ENCODE measurements around the gene ALOX15B. TPM values are rescaled to one million over a fixed set of nuclear protein-coding genes. Genes with fewer than 3 reads are reported as not detected.

The ALOX15B gene
- total RNA-seq, 1 experiment from 2014 or later, result not detected

- H3K27me3 Mint-ChIP-seq (ENCODE audit: unreplicated experiment), result peaks cover 36% of the 10 kb centered on the region
- BruUV-seq (replicated peaks), result no TSS peak
- no peak overlapping the region for H3K27ac Mint-ChIP-seq (ENCODE audit: unreplicated experiment)
- CTCF ChIA-PET, result no interaction called here
- peaks cover 11% of the 10 kb centered on the region for H3K36me3 Mint-ChIP-seq (ENCODE audit: insufficient read depth, unreplicated experiment)
- no peak for TF ChIP-seq CTCF (IDR thresholded peaks at IDR 0.05; ENCODE audit: unreplicated experiment)
- DNase-seq, result no peak
- H3K4me1 Mint-ChIP-seq (ENCODE audit: low read depth, unreplicated experiment), result no peaks in the 10 kb centered on the region
- H3K9me3 Mint-ChIP-seq (ENCODE audit: low read depth, unreplicated experiment), result no peaks in the 10 kb centered on the region
- intact Hi-C loops (cut with micrococcal nuclease; ENCODE audit: unreplicated experiment), result no loop called here
- H3K4me3 Mint-ChIP-seq (ENCODE audit: low read depth, unreplicated experiment), result no peak overlapping the region
These were observed 25.7 kb upstream of the ALOX15B start for GRCh38 chr17:8012996-8013640.

- Mint-ChIP-seq H3K4me3 (ENCODE audit: low read depth, unreplicated experiment) (no peak overlapping the region), H3K4me1 (ENCODE audit: low read depth, unreplicated experiment) (no peaks in the 10 kb centered on the region), H3K27ac (ENCODE audit: unreplicated experiment) (no peak overlapping the region), H3K9me3 (ENCODE audit: low read depth, unreplicated experiment) (no peaks in the 10 kb centered on the region), H3K36me3 (ENCODE audit: insufficient read depth, unreplicated experiment) (peaks cover 11% of the 10 kb centered on the region), H3K27me3 (ENCODE audit: unreplicated experiment) (peaks cover 29% of the 10 kb centered on the region)
- CTCF ChIA-PET, result no interaction called here
- intact Hi-C loops (cut with micrococcal nuclease; ENCODE audit: unreplicated experiment), result no loop called here
- DNase-seq, result no peak
- BruUV-seq (replicated peaks), result no TSS peak
- no peak for TF ChIP-seq CTCF (IDR thresholded peaks at IDR 0.05; ENCODE audit: unreplicated experiment)
These were observed 24.9 kb upstream of the ALOX15B start for GRCh38 chr17:8013731-8014557.

DNA sequence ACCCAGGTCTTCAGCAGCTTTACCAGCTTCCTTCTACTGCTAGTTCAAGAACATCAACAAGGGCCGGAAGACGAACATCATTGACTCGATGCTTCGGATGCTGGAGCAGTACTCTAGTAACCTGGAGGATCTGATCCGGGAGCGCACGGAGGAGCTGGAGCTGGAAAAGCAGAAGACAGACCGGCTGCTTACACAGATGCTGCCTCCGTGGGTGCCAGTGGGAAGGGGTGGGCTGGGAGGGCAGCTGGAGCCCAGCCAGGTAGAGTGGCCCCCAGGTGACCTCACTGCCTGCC lies 24.4 kb upstream of the ALOX15B start:
- no peak for DNase-seq
- H3K27ac Mint-ChIP-seq (ENCODE audit: unreplicated experiment), result no peak overlapping the region
- H3K36me3 Mint-ChIP-seq (ENCODE audit: insufficient read depth, unreplicated experiment), result peaks cover 11% of the 10 kb centered on the region
- TF ChIP-seq CTCF (IDR thresholded peaks at IDR 0.05; ENCODE audit: unreplicated experiment), result no peak
- no peaks in the 10 kb centered on the region for H3K9me3 Mint-ChIP-seq (ENCODE audit: low read depth, unreplicated experiment)
- peaks cover 4% of the 10 kb centered on the region for H3K4me1 Mint-ChIP-seq (ENCODE audit: low read depth, unreplicated experiment)
- intact Hi-C loops (cut with micrococcal nuclease; ENCODE audit: unreplicated experiment), result no loop called here
- H3K27me3 Mint-ChIP-seq (ENCODE audit: unreplicated experiment), result peaks cover 29% of the 10 kb centered on the region
- no peak overlapping the region for H3K4me3 Mint-ChIP-seq (ENCODE audit: low read depth, unreplicated experiment)
- BruUV-seq (replicated peaks), result no TSS peak
- CTCF ChIA-PET, result no interaction called here

GRCh38 chr17:8015236-8015956 lies 23.5 kb upstream of the ALOX15B start:
- CTCF ChIA-PET, result interaction anchor here (0.6 kb wide), 1 partner anchor 564 kb away, joined by 3 read pairs; no protein-coding TSS in a partner anchor
- no peaks in the 10 kb centered on the region for H3K9me3 Mint-ChIP-seq (ENCODE audit: low read depth, unreplicated experiment)

More at GRCh38 chr17:8015236-8015956, 23.5 kb upstream of the ALOX15B start:
- no peak for DNase-seq
- no peak overlapping the region for H3K27ac Mint-ChIP-seq (ENCODE audit: unreplicated experiment)
- peak overlapping the region; percentile 72 for H3K4me3 Mint-ChIP-seq (ENCODE audit: low read depth, unreplicated experiment)
- TF ChIP-seq CTCF (IDR thresholded peaks at IDR 0.05; ENCODE audit: unreplicated experiment), result no peak
- intact Hi-C loops (cut with micrococcal nuclease; ENCODE audit: unreplicated experiment), result no loop called here
- H3K4me1 Mint-ChIP-seq (ENCODE audit: low read depth, unreplicated experiment), result peaks cover 8% of the 10 kb centered on the region
- peaks cover 11% of the 10 kb centered on the region for H3K36me3 Mint-ChIP-seq (ENCODE audit: insufficient read depth, unreplicated experiment)
- BruUV-seq (replicated peaks), result no TSS peak
- H3K27me3 Mint-ChIP-seq (ENCODE audit: unreplicated experiment), result peaks cover 29% of the 10 kb centered on the region
